GM21515 (cell line): ENCODE data around the gene MPV17.
"Not testable (repeated sequence)": the region's sequence is repeated elsewhere in the genome, so short reads cannot be mapped to it uniquely, and the experiment has no call there.

ENCODE experiments used
- ATAC-seq: cut with Tn5 transposase; IDR thresholded peaks from one replicate; pipeline ENCODE4 v1.9.1; 2021; ENCODE audit not compliant: unreplicated experiment

Gene MPV17

GRCh38 chr2:27323596-27324285 lies 844 bp upstream of the MPV17 start:
- no peak for ATAC-seq

GRCh38 chr2:27322301-27322765 lies 564 bp downstream of the MPV17 start:
- peak; percentile 6 for ATAC-seq

- ATAC-seq, result no peak
Observed at GRCh38 chr2:27320958-27321543, 1.8 kb downstream of the MPV17 start.

GRCh38 chr2:27319839-27320238 lies 3.1 kb downstream of the MPV17 start:
- not testable (repeated sequence) for ATAC-seq

GRCh38 chr2:27316655-27317412 lies 6.1 kb downstream of the MPV17 start:
- ATAC-seq, result no peak

- ATAC-seq, result no peak
Observed at GRCh38 chr2:27315122-27315521, 7.8 kb downstream of the MPV17 start.

- ATAC-seq, result no peak
Observed at GRCh38 chr2:27314709-27315108, 8.2 kb downstream of the MPV17 start.

- ATAC-seq, result no peak
Observed at GRCh38 chr2:27313882-27314645, 8.8 kb downstream of the MPV17 start.

- ATAC-seq, result no peak
Observed at GRCh38 chr2:27312152-27312551, 10.7 kb downstream of the MPV17 start.

- no peak for ATAC-seq
Observed at GRCh38 chr2:27309651-27310050, 13.2 kb downstream of the MPV17 start.

GRCh38 chr2:27308359-27308881 lies 14.5 kb downstream of the MPV17 start, which contains the start of gene UCN:
UCN (minus strand) TSS chr2:27308445; CDS start chr2:27307895, 550 bp downstream.
- no peak for ATAC-seq

GRCh38 chr2:27307545-27308358 lies 15.1 kb downstream of the MPV17 start:
- ATAC-seq, result no peak

GRCh38 chr2:27307287-27307544 lies 15.7 kb downstream of the MPV17 start:
- no peak for ATAC-seq

GRCh38 chr2:27306573-27307286 lies 16.2 kb downstream of the MPV17 start:
- ATAC-seq, result no peak

GRCh38 chr2:27306136-27306535 lies 16.8 kb downstream of the MPV17 start:
- no peak for ATAC-seq

- ATAC-seq, result no peak
Observed at GRCh38 chr2:27305516-27305915, 17.4 kb downstream of the MPV17 start.

- no peak for ATAC-seq
Observed at GRCh38 chr2:27304488-27305240, 18.2 kb downstream of the MPV17 start.

- ATAC-seq, result no peak
Observed at GRCh38 chr2:27303093-27304025, 19.5 kb downstream of the MPV17 start.
